Coronary artery (tissue), 2 donors: ENCODE measurements around the gene POLR2F.

Experiments
- DNase-seq: peaks from one replicate; pipeline ENCODE4 v3.0.0-alpha.2; 2017; ENCODE audit warnings: low spot score
- H3K27ac ChIP-seq, 2 donors: fragments of 200-600 bp; sonication (generic); one replicate each; pipeline ENCODE4 v1.5.1; 2016 to 2019
- H3K4me3 ChIP-seq: fragments of 200-600 bp; sonication (generic); 2 replicates; pipeline ENCODE4 v1.5.1; 2016; ENCODE audit warnings: mild to moderate bottlenecking, moderate library complexity
- CTCF ChIP-seq: fragments of 200-600 bp; sonication (generic); IDR thresholded peaks from one replicate; pipeline ENCODE4 v1.5.1; 2019; ENCODE audit warnings: antibody characterized with exemption

The POLR2F gene

GRCh38 chr22:37953437-37954179 lies at the start of gene POLR2F, which contains the start of gene C22orf23:
TSS of gene POLR2F (plus strand) at chr22:37953699. CDS start at chr22:37953788, 89 bp downstream.
TSS of gene C22orf23 (minus strand) at chr22:37953601. CDS start at chr22:37953149, 452 bp downstream.
- DNase-seq = peak; percentile 94
- no peak for TF ChIP-seq CTCF
- H3K4me3 ChIP-seq = peak within 1 kb of the TSS; percentile 91
- peak within 1 kb of the TSS; percentile 51 to 84 for H3K27ac ChIP-seq

- DNase-seq = no peak
- H3K27ac ChIP-seq = peak overlapping the region; percentile 79 to 92
- TF ChIP-seq CTCF = no peak
- peak overlapping the region; percentile 98 for H3K4me3 ChIP-seq
Observed at GRCh38 chr22:37904572-37905533, 48.6 kb upstream of the POLR2F start.

- no peak for TF ChIP-seq CTCF
- Histone ChIP-seq H3K4me3 (peak within 1 kb of the TSS; percentile 98), H3K27ac (peak within 1 kb of the TSS; percentile 84 to 92)
- DNase-seq = no peak
Observed at GRCh38 chr22:37905534-37906363, 47.8 kb upstream of the POLR2F start, which contains the start of gene MICALL1. TSS of gene MICALL1 (plus strand) at chr22:37906297. CDS start at chr22:37906423, 126 bp downstream.

GRCh38 chr22:37906364-37907008 lies 47.0 kb upstream of the POLR2F start:
- Histone ChIP-seq H3K4me3 (peak overlapping the region; percentile 98), H3K27ac (peak overlapping the region; percentile 84 to 92)
- no peak for TF ChIP-seq CTCF
- no peak for DNase-seq

GRCh38 chr22:37907036-37907954 lies 46.2 kb upstream of the POLR2F start:
- DNase-seq = no peak
- Histone ChIP-seq H3K4me3 (peak overlapping the region; percentile 98), H3K27ac (peak overlapping the region; percentile 84 to 92)
- no peak for TF ChIP-seq CTCF
